ENCODE results near the gene IL17RD.

DNA sequence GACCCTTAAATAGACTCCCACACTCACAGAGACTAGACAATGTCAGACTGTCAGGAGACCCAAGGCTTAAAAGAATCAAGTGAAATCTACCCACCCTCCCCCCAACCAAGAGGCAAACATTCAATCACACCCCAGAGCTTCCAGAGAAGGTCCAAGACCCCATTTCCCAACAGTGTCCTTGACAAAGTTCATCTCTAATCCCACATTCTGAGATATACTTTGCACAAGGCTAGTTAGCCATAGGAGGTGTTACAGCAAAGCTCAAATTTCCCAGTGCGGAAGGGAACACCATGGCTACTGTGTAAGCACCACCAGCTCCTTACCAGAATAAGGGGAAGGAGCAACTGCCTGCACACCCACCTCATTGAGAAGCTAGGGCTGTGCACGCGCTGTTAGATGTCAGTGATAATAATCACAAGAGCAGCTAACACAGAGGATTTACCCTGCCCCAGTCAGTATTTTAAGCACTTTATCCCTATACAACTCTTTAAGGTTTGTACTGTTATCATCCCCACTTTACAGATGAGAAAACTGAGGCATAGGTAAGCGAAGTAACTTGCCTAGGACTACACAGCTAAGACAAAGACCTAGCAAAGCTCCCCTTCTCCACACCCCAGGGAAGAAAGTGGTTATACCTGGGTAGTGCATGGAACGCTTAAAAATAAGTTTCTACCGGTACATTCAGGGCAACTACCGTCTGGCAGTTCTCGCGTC is 87.4 kb downstream of the IL17RD start:
- no peak for TF ChIP-seq GATA2 (IDR thresholded peaks at IDR 0.05; ENCODE audit: low read depth, low read length)
- TF ChIP-seq GATA3 (IDR thresholded peaks at IDR 0.05; ENCODE audit: low read depth, low read length): no peak
